Fibroblast of the conjunctiva (primary cell): ENCODE data around the gene ST6GALNAC3.

Source experiments
- DNase-seq: peaks from one replicate; pipeline ENCODE4 v3.0.0-alpha.2; 2010; ENCODE audit warnings: low read depth

The ST6GALNAC3 gene

GRCh38 chr1:76585980-76586674, 511.6 kb downstream of the ST6GALNAC3 start:
- no peak for DNase-seq

- no peak for DNase-seq
These were observed 512.7 kb downstream of the ST6GALNAC3 start for GRCh38 chr1:76587212-76587611.

- no peak for DNase-seq
These were observed 516.9 kb downstream of the ST6GALNAC3 start for GRCh38 chr1:76591461-76591860.

GRCh38 chr1:76591963-76592362, 517.4 kb downstream of the ST6GALNAC3 start:
- no peak for DNase-seq

GRCh38 chr1:76593141-76593540, 518.6 kb downstream of the ST6GALNAC3 start:
- no peak for DNase-seq

GRCh38 chr1:76593618-76594017, 519.1 kb downstream of the ST6GALNAC3 start:
- DNase-seq: no peak

GRCh38 chr1:76595024-76595423, 520.5 kb downstream of the ST6GALNAC3 start:
- no peak for DNase-seq

- DNase-seq: no peak
These were observed 526.9 kb downstream of the ST6GALNAC3 start for GRCh38 chr1:76601465-76601864.

- DNase-seq: no peak
These were observed 533.2 kb downstream of the ST6GALNAC3 start for GRCh38 chr1:76607717-76608116.

- no peak for DNase-seq
These were observed 537.4 kb downstream of the ST6GALNAC3 start for GRCh38 chr1:76611770-76612445.

GRCh38 chr1:76613886-76614285, 539.3 kb downstream of the ST6GALNAC3 start:
- no peak for DNase-seq

- DNase-seq: no peak
These were observed 540.9 kb downstream of the ST6GALNAC3 start for GRCh38 chr1:76615253-76616035.

GRCh38 chr1:76620371-76620770, 545.8 kb downstream of the ST6GALNAC3 start:
- DNase-seq: no peak

- DNase-seq: no peak
These were observed 548.4 kb downstream of the ST6GALNAC3 start for GRCh38 chr1:76622774-76623528.

GRCh38 chr1:76625886-76626678, 551.5 kb downstream of the ST6GALNAC3 start:
- DNase-seq: no peak

- no peak for DNase-seq
These were observed 553.0 kb downstream of the ST6GALNAC3 start for GRCh38 chr1:76627498-76627897.

GRCh38 chr1:76627901-76628300, 553.4 kb downstream of the ST6GALNAC3 start:
- DNase-seq: no peak

GRCh38 chr1:76632136-76632535, 557.6 kb downstream of the ST6GALNAC3 start:
- DNase-seq: no peak

- no peak for DNase-seq
These were observed 561.2 kb downstream of the ST6GALNAC3 start for GRCh38 chr1:76635784-76636183.

- no peak for DNase-seq
These were observed 564.6 kb downstream of the ST6GALNAC3 start for GRCh38 chr1:76639181-76639580.

GRCh38 chr1:76640092-76640491, 565.5 kb downstream of the ST6GALNAC3 start:
- DNase-seq: peak; percentile 43
